ENCODE data around the gene SPIRE1.
"Not testable (repeated sequence)": the region's sequence is repeated elsewhere in the genome, so short reads cannot be mapped to it uniquely, and the experiment has no call there.

SPIRE1 gene

DNA sequence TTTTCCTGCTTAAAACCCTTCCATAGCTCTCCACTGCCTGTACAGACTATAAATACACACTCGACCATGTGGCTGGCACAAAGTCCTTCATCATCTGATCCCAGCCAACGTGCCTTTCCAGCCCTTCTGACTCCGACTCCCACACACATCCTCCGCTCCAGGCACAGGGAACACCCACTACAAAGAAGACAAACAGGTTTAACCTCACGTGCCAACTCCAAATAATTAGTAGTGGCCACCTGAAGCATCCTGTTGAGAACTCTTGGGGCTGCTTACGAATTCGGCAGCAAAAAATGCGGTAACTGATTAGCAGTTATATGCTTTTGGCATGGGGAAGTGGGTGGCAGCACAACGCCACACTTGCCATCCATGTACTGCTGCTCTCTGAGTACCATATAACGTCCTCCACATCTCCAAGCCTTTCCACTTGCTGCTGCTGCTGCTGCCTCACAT is 12.1 kb downstream of the SPIRE1 start:
- DNase-seq, result no peak

- no peak for DNase-seq
Measured at GRCh38 chr18:12645254-12645653, 12.7 kb downstream of the SPIRE1 start.

DNA sequence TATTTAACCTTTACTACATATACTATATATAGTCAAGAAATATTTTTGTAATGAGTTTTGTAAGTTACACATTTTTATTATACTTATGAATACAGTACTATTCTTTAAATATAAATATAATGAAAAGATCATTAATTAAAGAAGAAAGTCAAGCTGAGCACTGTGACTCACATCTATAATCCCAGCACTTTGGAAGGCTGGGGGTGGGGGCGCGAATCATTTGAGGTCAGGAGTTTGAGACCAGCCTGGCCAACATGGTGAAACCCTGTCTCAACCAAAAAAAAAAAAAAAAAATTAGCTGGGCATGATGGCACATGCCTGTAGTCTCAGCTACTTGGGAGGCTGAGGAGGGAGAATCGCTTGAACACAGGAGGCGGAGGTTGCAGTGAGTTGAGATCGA is 14.2 kb downstream of the SPIRE1 start:
- not testable (repeated sequence) for DNase-seq

- DNase-seq, result no peak
Measured at GRCh38 chr18:12640881-12641200, 17.1 kb downstream of the SPIRE1 start.

GRCh38 chr18:12639990-12640880 is 17.7 kb downstream of the SPIRE1 start:
- DNase-seq, result no peak

GRCh38 chr18:12638644-12639124 is 19.2 kb downstream of the SPIRE1 start:
- no peak for DNase-seq

- DNase-seq, result no peak
Measured at GRCh38 chr18:12637901-12638643, 19.8 kb downstream of the SPIRE1 start.

DNA sequence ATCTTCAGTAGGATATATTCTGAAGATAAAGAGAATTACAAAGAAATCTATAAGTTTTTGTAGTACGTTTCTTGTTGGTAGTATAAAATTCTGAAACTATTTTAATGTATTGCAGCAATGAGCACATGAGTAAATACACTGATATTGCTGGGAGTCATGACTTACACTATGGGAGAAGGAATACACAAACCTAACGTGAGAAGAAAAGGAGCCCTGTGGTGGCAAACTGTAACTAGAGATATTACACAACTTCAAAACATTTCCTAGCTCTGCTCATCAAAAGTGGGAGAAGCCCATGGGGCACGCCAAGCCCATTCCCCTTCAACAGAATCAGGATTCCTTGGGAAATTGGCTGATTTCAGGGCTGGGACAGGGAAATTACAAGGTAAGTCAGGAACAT is 20.5 kb downstream of the SPIRE1 start:
- no peak for DNase-seq

- DNase-seq, result no peak
Measured at GRCh38 chr18:12631831-12632477, 26.0 kb downstream of the SPIRE1 start.

DNA sequence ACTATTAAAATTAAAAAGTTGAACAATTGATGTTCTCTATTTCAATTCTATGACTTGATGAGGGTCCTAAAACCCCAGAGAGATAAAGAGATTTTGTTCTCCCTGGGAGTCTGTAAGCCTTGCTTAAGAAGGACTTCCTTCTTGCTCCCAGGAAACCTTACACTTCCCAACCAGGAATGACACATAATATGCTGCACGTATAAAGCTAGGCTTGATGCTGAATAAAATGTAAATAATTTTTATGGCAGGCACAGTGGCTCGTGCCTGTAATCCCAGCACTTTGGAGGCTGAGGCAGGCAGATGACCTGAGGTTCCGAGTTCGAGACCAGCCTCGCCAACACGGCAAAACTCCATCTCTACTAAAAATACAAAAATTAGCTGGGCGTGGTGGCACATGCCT is 27.8 kb downstream of the SPIRE1 start:
- DNase-seq, result no peak

- DNase-seq, result no peak
Measured at GRCh38 chr18:12628706-12629702, 28.9 kb downstream of the SPIRE1 start.

DNA sequence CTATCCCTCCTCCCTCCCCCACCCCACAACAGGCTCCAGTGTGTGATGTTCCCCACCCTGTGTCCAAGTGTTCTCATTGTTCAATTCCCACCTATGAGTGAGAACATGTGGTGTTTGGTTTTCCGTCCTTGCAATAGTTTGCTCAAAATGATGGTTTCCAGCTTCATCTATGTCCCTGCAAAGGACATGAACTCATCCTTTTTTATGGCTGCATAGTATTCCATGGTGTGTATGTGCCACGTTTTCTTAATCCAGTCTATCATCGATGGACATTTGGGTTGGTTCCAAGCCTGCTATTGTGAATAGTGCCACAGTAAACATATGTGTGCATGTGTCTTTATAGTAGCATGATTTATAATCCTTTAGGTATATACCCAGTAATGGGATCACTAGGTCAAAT is 30.7 kb downstream of the SPIRE1 start:
- not testable (repeated sequence) for DNase-seq

DNA sequence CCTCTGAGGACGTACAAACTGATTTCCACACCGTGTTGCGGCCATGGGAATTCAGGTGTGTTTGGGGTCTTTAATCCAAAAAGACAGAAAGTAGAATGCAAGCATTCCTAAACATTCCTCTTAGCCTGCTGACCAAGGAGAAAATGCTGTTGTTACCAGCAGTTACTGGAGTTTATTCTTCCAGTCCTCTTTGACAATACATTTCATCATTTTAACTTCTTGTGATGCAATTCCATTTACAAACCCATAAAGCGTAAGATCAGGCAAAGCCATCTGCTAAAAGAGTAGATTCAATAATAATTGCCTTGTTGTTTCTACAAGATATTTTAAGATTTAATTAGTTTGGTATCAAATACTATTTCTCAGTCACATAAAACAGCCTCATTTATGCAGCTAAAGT is 32.7 kb downstream of the SPIRE1 start:
- no peak for DNase-seq

DNA sequence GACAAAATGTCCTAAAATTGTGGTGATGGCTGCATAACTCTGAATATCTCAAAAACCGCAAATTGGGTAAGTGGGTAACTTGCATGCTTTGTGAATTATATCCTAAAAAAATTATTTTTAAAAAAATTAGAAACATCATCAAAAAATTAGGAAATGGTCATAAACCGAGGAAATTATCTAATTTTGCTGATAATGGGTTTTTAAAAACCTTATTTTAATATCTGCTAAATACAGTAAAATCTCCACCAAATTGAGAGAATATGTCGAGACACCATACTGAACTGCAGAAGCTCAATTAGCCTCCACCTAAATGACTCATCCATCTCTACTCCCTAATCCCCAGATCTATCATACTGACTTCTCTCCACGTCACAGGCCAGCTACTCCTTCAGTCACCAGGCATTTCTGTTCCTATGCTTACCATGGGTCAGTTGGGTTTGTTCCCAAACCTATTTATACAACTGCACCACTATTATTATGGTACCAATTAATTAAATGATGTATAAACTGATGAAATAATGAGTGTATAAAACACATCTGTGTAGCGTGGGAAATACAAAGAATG is 36.1 kb downstream of the SPIRE1 start:
- no peak for DNase-seq

DNA sequence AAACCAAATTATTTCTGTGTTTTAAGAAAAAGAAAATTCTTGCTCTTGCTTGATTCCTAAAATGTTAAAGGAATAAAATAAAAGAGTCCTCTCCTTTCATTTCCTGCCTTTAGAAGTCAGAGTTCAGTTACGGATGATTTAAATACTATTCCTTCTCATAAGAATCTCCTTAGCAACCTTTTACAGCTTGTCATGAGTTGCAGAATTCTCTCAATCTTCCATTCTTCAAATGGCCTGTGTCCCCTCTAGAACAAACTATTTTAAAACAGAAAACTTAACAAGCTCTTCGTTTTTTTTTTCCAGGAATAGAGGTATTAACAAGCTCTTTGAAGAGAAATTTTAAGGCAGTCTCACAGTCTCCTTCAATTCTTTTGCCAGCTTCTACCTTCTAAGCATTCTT is 42.2 kb downstream of the SPIRE1 start:
- no peak for DNase-seq

- DNase-seq, result no peak
Measured at GRCh38 chr18:12608301-12608700, 49.6 kb downstream of the SPIRE1 start.

- no peak for DNase-seq
Measured at GRCh38 chr18:12606592-12607315, 51.2 kb downstream of the SPIRE1 start.

DNA sequence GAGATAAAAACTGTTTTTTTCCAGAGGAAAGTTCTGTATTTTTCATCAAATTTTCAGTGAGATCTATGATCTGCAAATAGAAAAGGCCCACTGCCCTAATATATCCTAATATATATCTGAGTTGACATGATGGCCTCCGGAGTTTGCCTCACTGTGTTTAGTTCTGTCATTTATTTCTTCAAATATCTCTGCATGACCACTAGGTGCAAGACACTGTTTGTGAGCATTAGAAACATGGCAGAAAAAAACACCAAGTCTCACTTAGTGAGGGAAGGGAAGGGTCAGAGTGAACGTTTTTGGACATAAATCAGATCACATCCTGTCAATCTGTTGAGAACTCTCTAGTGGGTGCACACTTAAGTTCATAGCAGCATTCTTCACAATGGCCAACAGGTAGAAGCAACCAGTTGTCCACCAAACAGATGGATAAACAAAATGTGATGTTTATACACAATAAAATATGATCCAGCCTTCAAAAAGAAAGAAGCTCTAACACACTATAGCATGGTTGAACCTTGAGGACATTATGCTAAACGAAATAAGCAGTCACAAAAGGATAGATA is 53.4 kb downstream of the SPIRE1 start:
- DNase-seq, result no peak

DNA sequence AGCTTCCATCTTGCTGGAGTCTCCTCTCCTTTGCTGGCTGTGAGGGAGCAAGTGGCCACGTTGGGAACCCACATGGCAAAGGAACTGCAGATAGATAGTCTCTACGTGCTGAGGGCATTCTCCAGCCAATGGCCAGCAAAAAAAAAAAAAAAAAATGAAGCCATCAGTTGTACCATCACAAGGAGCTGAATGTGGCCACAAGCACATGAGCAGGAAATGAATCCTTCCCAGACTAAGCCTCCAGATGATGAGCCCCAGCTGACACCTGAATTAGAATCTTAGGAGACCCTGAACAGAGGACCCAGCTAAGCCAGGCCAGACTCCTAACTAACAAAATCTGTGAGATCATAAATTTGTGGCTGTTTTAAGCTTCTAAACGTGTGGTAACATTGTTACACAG is 57.9 kb downstream of the SPIRE1 start:
- no peak for DNase-seq

GRCh38 chr18:12599543-12599942 is 58.4 kb downstream of the SPIRE1 start:
- DNase-seq, result no peak

Data from activated CD4-positive, alpha-beta T cell treated with anti-CD3 and anti-CD28 coated beads for 1 hour (primary cell).